NT2/D1 (cell line): ENCODE measurements around the gene ANO9.

Experiments used
- SUZ12 ChIP-seq: IDR thresholded peaks from 2 replicates; pipeline ENCODE4 v1.6.1; 2011; ENCODE audit not compliant: insufficient read length, insufficient read depth; ENCODE audit errors: extremely low read depth
- ZNF274 ChIP-seq: IDR thresholded peaks from 2 replicates; pipeline ENCODE4 v1.6.1; 2011; ENCODE audit warnings: mild to moderate bottlenecking, low read depth, low read length

DNA sequence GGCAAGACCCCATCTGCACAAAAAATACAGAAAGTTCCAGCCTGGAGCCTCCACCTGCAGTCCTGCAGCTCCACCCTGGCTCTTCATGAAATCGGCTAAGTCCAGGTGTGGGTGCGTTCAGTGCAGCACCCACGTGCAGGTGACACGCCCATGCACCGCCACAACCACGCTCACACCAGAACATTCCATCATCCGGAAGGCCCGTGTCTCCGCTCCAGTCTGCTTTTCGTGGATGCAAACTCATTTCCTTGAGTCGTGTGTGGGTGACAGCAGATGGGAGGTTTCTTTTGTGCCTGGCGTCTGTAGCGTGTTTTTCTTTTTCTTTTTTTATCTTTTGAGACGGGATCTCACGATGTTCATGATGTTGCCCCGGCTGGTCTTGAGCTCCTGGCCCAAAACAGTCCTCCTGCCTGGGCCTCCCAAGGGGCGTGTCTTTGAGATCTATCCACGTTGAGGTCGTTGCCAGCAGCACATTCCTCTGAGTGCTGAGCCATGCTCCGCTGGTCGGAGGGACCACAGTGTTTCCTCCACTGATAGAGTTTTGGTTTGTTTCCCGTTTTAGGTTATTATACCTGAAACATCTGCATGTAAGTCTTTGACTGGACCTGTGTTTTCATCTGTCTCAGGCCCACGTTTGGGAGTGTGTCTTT, 15.4 kb upstream of the ANO9 start:
- no peak for TF ChIP-seq ZNF274
- TF ChIP-seq SUZ12, result no peak
